OCI-M1 (cell line): ENCODE measurements around the gene LRIG1.

Experiments
- DNase-seq: peaks from one replicate; lab custom pipeline; 2025; lab: John Stamatoyannopoulos, UW

LRIG1 gene

DNA sequence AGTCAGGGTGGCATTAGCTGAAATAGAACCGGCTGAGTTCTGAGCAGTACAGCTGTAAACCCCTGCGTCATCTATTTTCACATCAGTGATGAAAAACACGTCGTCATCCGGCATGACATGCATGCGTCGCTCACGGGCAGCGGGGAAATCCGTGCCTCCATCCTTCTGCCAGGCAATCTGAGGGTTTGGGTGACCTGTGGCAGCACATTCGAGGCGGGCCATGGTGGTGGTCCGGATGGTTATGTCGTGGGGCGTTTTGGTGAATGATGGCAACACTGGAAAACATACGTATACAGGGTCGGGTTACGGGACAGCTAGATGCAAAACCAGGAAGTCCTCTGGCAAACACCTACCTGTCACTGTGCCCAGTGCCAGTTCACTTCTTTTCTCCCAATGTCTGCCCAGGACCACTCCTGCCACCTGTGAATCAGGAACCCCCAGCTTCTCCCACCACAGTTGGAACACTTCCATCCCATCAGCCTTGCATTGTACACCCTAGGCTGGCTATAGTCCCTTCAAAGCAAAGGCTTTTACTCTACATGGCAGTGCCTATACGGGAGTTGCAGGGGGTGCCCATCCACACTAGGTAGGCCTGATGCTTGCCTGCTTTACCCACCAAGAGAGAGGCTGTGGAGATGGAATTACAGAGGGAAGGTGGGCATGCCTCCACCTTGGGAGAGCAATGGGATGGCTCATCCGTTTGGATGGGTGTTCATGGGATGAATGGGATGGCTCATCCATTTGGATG is 116.7 kb downstream of the LRIG1 start:
- DNase-seq, result no peak

GRCh38 chr3:66383023-66383422 is 117.8 kb downstream of the LRIG1 start:
- no peak for DNase-seq

- DNase-seq, result no peak
Measured at GRCh38 chr3:66382142-66382541, 118.7 kb downstream of the LRIG1 start.

DNA sequence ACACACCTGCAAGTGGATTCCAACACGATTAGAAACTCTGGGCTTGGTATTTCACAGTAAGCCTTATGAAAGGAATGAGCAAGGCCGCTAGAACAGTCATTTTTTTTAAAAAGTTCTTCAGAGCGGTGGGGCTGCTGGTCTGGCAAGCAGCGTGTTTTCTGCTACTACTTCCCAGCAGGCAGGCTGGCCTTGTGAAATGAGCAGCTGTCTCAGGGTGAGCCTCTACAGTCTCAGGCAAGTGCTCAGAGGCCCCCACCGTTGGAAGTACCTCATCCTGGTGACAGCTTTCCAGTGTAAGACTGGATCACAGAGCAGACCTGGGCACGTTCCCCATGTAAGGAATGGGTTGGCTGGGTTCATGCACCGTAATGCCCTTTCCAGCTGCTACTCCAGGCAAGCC is 119.2 kb downstream of the LRIG1 start:
- no peak for DNase-seq

DNA sequence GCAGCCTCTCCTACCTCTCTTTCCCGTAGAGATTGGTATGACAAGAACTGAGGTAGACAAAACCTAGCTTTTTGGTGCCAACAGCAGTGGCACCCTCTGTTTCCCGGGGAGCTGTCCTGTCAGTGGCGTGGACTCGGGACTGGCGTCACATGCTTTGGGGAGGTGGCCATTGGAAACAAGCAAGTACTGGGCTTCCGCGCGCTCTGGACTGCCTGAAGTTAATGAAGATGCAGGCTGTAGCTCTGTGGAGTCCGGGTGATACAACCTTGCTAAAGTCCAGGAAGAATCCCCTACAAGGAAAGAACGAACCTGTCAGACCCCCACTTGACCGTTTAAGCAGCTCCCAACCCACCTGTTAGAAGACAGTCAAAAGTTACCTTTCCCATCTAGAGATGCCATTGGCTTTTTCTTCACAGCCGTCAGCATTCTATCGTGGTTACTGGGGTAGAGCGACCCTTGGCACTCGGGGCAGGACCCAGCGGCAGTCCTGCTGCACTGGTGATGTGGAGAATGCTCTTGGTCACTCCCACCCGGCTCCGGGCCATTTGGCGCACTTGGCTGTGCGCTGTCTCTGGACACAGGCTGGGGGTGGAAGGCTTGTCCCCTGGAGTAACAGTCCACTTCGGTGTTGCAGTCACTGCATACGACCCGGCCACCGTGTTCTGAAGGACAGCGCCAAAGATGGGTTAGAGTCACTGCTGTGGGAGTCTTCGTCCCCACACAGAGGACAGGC is 120.5 kb downstream of the LRIG1 start:
- no peak for DNase-seq

DNA sequence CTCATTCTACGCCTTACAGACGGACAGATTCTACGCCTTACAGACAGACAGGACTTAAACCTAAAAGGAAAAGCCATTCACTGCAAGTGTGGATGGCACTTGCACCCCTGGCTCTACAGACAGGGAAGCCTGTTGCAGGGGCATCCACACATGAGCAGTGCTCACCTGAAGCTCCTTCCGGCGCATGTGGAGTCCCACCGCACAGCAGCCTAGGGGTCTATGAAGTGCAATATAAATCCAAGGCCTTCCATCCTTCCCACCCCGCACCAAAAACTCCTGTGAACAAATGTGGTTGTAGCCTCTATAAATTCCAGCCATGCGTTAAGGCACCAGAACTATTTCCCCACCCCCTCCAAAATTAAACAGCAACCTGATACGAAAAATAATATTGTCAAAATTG is 121.3 kb downstream of the LRIG1 start:
- no peak for DNase-seq

DNA sequence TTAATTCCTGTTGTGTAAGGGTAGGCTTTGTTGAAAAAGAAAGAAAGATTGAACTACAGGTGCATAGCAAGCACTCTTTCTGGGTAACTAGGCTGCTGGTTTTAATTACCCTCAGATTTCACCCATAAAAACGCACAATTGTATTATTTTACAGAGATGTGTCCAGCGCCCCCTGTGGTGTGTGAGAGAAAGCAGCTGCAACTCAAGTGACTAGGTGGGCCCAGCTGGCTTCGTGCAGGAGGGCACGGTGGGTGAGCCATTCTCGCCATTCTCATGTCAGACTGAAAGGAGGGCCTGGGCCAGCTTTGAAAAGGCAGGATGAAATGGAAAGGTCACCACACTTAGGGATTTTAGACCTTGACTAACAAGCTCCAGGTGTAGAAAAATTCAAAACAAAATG is 122.6 kb downstream of the LRIG1 start:
- DNase-seq, result peak; percentile 5

GRCh38 chr3:66377800-66378199 is 123.0 kb downstream of the LRIG1 start:
- no peak for DNase-seq

- no peak for DNase-seq
Measured at GRCh38 chr3:66376568-66376967, 124.3 kb downstream of the LRIG1 start.

DNA sequence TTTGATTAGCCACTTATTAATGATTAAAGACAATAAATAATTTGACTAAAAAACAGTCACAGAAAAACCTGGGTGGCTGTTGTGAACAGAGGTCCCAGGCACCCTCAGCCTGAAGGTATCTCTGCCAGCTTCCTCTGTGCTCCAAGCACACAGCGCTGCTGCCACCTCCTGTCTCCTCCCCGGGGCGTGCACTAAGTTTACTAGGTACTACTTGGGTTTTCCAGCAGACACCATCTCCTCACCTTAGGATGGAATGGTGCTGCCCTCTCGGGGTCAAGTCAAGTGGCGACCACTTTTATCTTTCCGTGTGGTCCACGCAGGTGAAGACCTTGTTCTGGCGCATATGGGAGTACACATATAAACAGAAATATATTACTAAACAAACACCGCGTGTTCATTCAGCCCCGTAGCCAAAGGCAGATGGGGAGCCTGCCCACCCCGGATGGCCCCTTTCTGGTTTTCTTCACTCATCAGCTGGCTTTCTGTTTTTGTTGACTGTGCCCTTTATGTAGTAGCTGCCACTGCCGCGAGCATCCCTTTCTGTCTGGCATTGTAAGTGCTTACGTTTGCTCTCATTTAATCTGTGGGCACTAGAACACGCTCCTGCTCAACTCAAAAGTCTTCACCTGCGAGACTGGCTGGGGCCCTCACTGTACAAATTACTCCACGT is 128.0 kb downstream of the LRIG1 start:
- DNase-seq, result peak; percentile 0

GRCh38 chr3:66371432-66371831 is 129.4 kb downstream of the LRIG1 start:
- DNase-seq, result no peak

GRCh38 chr3:66370179-66370578 is 130.6 kb downstream of the LRIG1 start:
- no peak for DNase-seq

- no peak for DNase-seq
Measured at GRCh38 chr3:66367979-66368378, 132.8 kb downstream of the LRIG1 start.

DNA sequence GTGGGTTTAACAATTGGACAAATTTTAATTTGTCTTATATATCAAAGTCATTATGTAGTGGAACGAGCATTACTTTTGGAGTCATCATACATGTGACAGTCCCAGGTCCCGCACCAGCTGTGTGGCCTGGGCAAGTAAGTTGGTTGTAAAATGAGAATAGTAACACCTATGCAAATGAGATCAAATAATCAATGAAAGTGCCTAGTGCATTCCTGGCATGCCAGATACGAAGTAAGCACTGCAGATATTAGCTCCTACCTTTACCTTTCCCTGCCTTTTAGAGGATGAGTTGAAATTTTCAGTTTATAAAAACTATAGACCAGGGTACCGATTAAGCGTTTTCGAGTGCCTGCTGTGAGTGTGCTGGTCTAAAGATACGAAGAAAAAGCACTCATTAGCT is 134.1 kb downstream of the LRIG1 start:
- DNase-seq, result no peak

GRCh38 chr3:66365080-66365479 is 135.7 kb downstream of the LRIG1 start:
- no peak for DNase-seq

GRCh38 chr3:66363148-66363547 is 137.7 kb downstream of the LRIG1 start:
- no peak for DNase-seq

GRCh38 chr3:66362541-66362941 is 138.3 kb downstream of the LRIG1 start:
- no peak for DNase-seq

GRCh38 chr3:66361356-66361755 is 139.5 kb downstream of the LRIG1 start:
- no peak for DNase-seq

DNA sequence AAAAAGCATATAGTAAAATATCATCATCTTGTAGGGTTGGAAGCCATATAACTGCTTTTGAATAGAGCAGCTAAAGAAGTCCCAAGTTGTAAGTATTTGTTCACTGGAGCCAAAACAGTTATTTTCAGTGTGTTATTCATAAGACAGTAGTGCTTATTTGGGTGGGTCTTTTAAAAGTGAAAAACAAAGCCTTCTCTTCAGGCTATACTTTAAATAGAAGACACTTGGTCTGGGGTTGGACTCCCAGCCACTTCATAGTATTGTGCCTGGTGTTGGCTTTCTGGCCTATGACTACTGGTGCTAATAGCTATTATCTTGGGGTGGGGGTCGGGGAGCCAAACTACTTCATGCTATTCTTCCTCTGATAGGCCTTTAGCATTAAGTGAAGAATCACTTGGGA is 144.8 kb downstream of the LRIG1 start:
- DNase-seq, result no peak

DNA sequence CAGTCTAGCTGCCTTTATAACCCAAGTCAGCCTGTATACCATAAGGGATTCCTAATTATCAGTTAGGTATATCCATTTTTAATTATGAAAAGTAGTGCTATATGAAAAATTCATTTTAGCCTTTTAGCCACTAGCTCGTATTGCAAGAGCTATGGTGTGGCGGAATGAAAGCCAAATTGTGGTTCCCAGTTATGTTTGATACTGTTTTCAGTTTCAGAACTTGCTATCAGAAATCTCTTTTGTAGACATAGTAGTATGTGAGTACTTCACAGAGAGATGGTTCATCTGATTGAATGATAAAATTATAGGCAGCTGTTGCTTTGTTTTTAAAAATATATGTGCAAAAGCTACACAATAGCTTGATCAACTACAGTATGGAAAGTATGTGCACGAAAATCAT is 145.4 kb downstream of the LRIG1 start:
- DNase-seq, result no peak

- DNase-seq, result no peak
Measured at GRCh38 chr3:66354001-66354400, 146.8 kb downstream of the LRIG1 start.

- DNase-seq, result peak; percentile 1
Measured at GRCh38 chr3:66353530-66353929, 147.3 kb downstream of the LRIG1 start.

- DNase-seq, result no peak
Measured at GRCh38 chr3:66353039-66353438, 147.8 kb downstream of the LRIG1 start.
